Retinal pigment epithelial cell (primary cell): ENCODE results near the gene PGAP3.

Experiments
- DNase-seq: peaks from one replicate; pipeline ENCODE4 v3.0.0-alpha.2; 2010; ENCODE audit warnings: low read depth
- H3K4me3 ChIP-seq: 2 replicates; pipeline ENCODE4 v1.5.1; 2011; ENCODE audit warnings: mild to moderate bottlenecking, low read length, control low read depth, moderate library complexity
- TF ChIP-seq, protein P1 (sequence below): conservative IDR thresholded peaks from 2 replicates; pipeline ENCODE4 v1.5.1; 2011; ENCODE audit warnings: low read depth, low read length, control low read depth, inconsistent platforms

PGAP3 gene

DNA sequence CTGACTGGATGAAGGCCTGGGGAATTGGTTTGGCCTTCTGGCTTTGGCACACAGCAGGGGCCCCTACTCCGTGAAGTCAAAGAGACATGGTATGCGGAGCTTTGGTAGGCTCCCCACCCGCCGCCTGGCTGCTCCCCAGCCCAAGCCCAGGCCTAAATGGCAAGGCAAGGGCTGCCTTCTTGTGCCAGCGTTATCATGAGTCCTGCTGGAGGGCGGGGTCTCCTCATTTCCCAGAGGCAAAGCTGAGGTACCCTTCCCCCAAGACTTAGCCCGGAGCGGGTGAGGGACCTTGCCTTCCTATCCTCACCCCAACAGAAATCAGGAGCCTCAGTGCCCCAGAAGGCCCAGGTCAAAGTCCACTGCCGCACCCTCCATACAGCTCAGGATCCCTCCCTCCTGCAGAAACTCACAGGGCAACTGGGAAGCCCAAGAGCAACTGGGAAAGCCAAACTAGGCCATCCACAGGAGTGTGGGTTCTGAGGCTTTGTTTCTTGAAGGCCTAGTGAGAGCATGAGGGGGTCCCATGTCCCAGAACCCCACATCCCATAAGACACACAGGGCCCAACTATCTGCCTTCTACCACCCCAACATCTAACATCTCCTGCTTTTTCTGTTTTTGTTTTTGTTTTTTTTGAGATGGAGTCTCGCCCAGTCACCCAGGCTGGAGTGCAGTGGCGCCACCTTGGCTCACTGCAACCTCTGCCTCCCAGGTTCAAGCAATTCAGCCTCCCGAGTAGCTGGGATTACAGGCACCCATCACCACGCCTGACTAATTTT is 9.3 kb downstream of the PGAP3 start:
- TF ChIP-seq, protein P1, sequence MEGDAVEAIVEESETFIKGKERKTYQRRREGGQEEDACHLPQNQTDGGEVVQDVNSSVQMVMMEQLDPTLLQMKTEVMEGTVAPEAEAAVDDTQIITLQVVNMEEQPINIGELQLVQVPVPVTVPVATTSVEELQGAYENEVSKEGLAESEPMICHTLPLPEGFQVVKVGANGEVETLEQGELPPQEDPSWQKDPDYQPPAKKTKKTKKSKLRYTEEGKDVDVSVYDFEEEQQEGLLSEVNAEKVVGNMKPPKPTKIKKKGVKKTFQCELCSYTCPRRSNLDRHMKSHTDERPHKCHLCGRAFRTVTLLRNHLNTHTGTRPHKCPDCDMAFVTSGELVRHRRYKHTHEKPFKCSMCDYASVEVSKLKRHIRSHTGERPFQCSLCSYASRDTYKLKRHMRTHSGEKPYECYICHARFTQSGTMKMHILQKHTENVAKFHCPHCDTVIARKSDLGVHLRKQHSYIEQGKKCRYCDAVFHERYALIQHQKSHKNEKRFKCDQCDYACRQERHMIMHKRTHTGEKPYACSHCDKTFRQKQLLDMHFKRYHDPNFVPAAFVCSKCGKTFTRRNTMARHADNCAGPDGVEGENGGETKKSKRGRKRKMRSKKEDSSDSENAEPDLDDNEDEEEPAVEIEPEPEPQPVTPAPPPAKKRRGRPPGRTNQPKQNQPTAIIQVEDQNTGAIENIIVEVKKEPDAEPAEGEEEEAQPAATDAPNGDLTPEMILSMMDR: no peak
- no peak overlapping the region for H3K4me3 ChIP-seq
- no peak for DNase-seq

DNA sequence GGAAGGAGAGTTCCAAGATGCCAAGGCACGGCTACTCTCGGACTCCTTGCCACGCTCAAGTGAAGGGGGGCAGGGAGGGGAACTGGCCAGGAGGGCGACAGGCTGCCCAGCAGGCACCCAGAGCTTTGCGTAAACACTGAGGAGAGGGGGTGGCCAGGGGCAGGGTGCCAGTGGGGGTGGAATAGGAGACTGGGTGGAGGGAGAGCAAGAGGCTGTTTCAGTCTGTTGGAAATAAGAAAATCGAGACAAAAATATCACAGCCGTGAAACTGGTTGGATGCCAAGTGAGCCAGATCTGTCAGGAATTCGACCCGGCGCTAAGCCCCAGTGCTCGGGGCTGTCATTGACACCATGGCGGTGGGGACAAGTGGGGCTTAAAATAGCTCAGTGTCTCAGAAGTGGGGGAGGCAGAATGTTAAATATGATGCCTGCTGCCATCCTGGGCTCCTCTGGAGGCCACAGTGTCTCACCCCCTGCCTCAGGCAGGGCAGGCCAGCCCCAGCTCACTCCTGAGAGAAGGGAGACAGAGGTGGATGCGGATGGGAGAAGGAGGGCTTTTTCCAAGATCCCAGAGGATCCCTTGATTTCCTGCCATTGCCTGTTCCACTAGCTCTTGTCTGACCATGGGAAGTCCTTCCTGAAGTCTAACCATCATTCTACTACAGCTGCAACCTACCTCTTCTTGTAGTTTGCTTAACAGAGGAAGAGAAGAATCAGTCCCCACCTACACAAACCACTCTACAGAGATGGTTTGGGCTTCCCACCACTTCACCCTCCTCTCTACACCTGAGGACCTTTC is 10.1 kb downstream of the PGAP3 start:
- no peak overlapping the region for H3K4me3 ChIP-seq
- TF ChIP-seq, protein P1: no peak
- no peak for DNase-seq

GRCh38 chr17:39677072-39677471 is 10.8 kb downstream of the PGAP3 start:
- DNase-seq: no peak
- H3K4me3 ChIP-seq: no peak overlapping the region
- TF ChIP-seq, protein P1: no peak

- TF ChIP-seq, protein P1: no peak
- no peak overlapping the region for H3K4me3 ChIP-seq
- no peak for DNase-seq
These were observed 11.5 kb downstream of the PGAP3 start for GRCh38 chr17:39676198-39676819.

DNA sequence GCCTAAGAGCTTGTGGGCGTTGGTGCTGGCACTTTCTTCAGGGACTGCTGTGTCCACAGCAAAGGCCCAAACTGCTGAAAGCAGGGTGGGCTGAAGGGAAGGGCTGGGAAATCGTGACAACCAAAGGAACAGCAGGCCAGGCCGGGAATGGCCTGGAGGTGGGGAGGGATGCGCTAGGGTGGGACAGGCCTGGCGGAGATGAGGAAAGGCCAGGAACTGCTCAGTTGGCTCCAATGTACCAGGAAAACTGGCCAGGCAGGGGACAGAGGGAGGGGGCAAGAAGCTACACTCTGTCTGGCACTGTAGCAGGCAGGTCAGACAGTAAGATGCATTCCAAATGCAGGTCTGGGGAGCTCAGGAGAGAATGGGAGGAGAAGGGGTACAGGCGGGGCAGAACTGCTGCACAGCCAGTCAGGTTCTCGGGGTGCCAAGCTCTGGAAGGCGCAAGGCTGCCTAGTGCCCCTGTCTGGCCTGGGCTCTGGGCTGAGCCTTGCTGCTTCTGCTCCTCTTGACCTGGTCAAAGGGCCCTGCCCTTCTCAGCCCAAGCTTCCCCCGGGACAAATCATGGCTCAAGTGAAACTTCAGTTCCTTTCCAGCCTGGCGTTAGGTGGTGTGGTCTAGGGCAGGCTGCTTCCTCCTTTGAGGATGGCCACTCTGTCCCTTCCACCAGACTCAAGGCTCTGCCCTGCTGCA is 12.3 kb downstream of the PGAP3 start:
- no peak overlapping the region for H3K4me3 ChIP-seq
- no peak for DNase-seq
- TF ChIP-seq, protein P1: no peak

DNA sequence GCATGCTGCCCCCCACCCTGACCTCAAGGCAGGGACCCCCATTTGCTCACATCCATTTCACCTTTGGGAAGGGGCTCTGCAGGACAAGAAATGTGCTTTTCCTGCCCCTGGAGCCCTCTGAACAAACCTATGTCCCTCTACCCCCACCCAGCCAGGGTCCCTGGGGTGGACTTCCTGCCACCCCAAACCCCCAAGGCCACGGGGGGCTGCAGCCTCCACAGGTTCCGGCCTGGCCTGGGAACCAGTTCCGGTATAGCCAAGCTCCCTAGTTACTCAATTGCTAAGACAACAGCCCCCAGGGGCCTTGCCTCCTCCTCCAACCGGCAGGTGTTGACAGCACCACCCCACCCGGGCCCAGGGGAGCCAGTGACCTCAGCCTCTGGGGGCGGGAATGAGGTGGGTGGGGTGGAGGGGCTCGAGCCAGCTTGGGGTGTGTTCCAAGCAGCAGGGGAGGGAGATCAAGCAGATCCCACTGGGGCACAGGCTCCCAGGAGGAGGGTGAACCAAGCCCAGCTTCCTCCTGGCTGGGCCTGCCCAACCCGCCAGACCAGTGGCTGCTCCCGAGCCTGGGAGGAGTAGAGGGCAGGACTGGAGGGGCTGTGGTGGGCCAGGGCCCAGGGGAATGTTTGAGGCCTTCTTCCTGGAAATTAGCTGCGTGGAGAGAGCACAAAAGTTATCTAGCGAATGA is 13.0 kb downstream of the PGAP3 start:
- TF ChIP-seq, protein P1: no peak
- no peak overlapping the region for H3K4me3 ChIP-seq
- no peak for DNase-seq
